Neural cell (in vitro differentiated cells): Measurements from ENCODE around the gene IMMP2L. TPM values are rescaled to one million over a fixed set of nuclear protein-coding genes. Genes with fewer than 3 reads are reported as not detected.

Experiments
- H2AFZ ChIP-seq: fragments of 200-600, 300-800 bp; sonication (generic), shearing (Covaris generic); 2 replicates; pipeline ENCODE4 v1.6.0; 2014; ENCODE audit warnings: low read depth, mild to moderate bottlenecking, antibody characterized with exemption, low read length, moderate library complexity
- H3F3A ChIP-seq: fragments of 200-600 bp; shearing (Covaris generic); 2 replicates; pipeline ENCODE4 v1.6.1; 2016; ENCODE audit warnings: mild to moderate bottlenecking, moderate library complexity, mixed read lengths, antibody characterized with exemption, low read length; ENCODE audit not compliant: insufficient read depth, poor library complexity, severe bottlenecking
- H3K27ac ChIP-seq: fragments of 200-600, 300-800 bp; sonication (generic), shearing (Covaris generic); 2 replicates; pipeline ENCODE4 v1.5.1; 2014; ENCODE audit warnings: mild to moderate bottlenecking, low read length, moderate library complexity
- H3K27me3 ChIP-seq: fragments of 300-800, 200-600 bp; sonication (generic), shearing (Covaris generic); 2 replicates; pipeline ENCODE4 v1.6.0; 2014; ENCODE audit warnings: mild to moderate bottlenecking, low read depth, low read length, moderate library complexity; ENCODE audit not compliant: insufficient read depth
- H3K36me3 ChIP-seq: fragments of 300-800, 200-600 bp; sonication (generic), shearing (Covaris generic); 2 replicates; pipeline ENCODE4 v1.5.1; 2014; ENCODE audit warnings: mild to moderate bottlenecking, antibody characterized with exemption, low read length, moderate library complexity; ENCODE audit not compliant: insufficient read depth
- H3K4me2 ChIP-seq: fragments of 300-800, 200-600 bp; sonication (generic), shearing (Covaris generic); 2 replicates; pipeline ENCODE4 v1.6.0; 2014; ENCODE audit warnings: mild to moderate bottlenecking, low read length
- H3K4me3 ChIP-seq: fragments of 300-800, 200-600 bp; sonication (generic), shearing (Covaris generic); 2 replicates; pipeline ENCODE4 v1.5.1; 2014; ENCODE audit warnings: mild to moderate bottlenecking, low read length, moderate library complexity
- H3K79me2 ChIP-seq: fragments of 200-600 bp; shearing (Covaris generic); replicated peaks from 2 replicates; pipeline ENCODE4 v1.6.0; 2014; ENCODE audit warnings: mild to moderate bottlenecking, low read length, moderate library complexity; ENCODE audit not compliant: insufficient read depth
- H3K9ac ChIP-seq: fragments of 300-800, 200-600 bp; sonication (generic), shearing (Covaris generic); 2 replicates; pipeline ENCODE4 v1.6.1; 2016; ENCODE audit warnings: mild to moderate bottlenecking, low read length, mixed read lengths
- H3K9me2 ChIP-seq: fragments of 200-600 bp; shearing (Covaris generic); 2 replicates; pipeline ENCODE4 v1.6.1; 2016; ENCODE audit warnings: mild to moderate bottlenecking, low read length, mixed read lengths; ENCODE audit not compliant: insufficient read depth
- H3K9me3 ChIP-seq: fragments of 200-600, 300-800 bp; sonication (generic), shearing (Covaris generic); 2 replicates; pipeline ENCODE4 v1.6.1; 2016; ENCODE audit warnings: mild to moderate bottlenecking, mixed run types, low read length, moderate library complexity, mixed read lengths
- H4K20me1 ChIP-seq: fragments of 200-600 bp; shearing (Covaris generic); 2 replicates; pipeline ENCODE4 v1.6.1; 2016; ENCODE audit warnings: mild to moderate bottlenecking, mixed run types; ENCODE audit not compliant: insufficient read depth
- CTCF ChIP-seq: fragments of 450-650 bp; IDR thresholded peaks from 2 replicates; pipeline ENCODE4 v1.5.1; 2014; ENCODE audit warnings: antibody characterized with exemption, mild to moderate bottlenecking, moderate library complexity; ENCODE audit not compliant: poor library complexity, severe bottlenecking
- EP300 ChIP-seq: fragments of 450-650 bp; conservative IDR thresholded peaks from 2 replicates; pipeline ENCODE4 v1.6.1; 2014; ENCODE audit warnings: antibody characterized with exemption, mild to moderate bottlenecking, moderate library complexity; ENCODE audit not compliant: poor library complexity, severe bottlenecking
- EZH2 ChIP-seq: fragments of 200-600, 300-800 bp; shearing (Covaris generic), sonication (generic); IDR thresholded peaks from 2 replicates; pipeline ENCODE4 v1.6.1; 2014; ENCODE audit warnings: antibody characterized with exemption, low read length, borderline replicate concordance, mild to moderate bottlenecking; ENCODE audit not compliant: insufficient read depth, poor library complexity, severe bottlenecking
- MXI1 ChIP-seq: fragments of 450-650 bp; conservative IDR thresholded peaks from 2 replicates; pipeline ENCODE4 v1.6.1; 2014; ENCODE audit warnings: antibody characterized with exemption, mild to moderate bottlenecking; ENCODE audit not compliant: poor library complexity, severe bottlenecking
- POLR2AphosphoS5 ChIP-seq: IDR thresholded peaks from 2 replicates; pipeline ENCODE4 v1.6.1; 2012
- RAD21 ChIP-seq: fragments of 450-650 bp; conservative IDR thresholded peaks from 2 replicates; pipeline ENCODE4 v1.6.1; 2014; ENCODE audit warnings: antibody characterized with exemption, mild to moderate bottlenecking, moderate library complexity
- REST ChIP-seq: IDR thresholded peaks from 2 replicates; pipeline ENCODE4 v1.6.1; 2012; ENCODE audit warnings: borderline replicate concordance
- SMC3 ChIP-seq: fragments of 450-650 bp; conservative IDR thresholded peaks from 2 replicates; pipeline ENCODE4 v1.6.1; 2014; ENCODE audit warnings: antibody characterized with exemption, mild to moderate bottlenecking, moderate library complexity; ENCODE audit not compliant: poor library complexity
- TAF1 ChIP-seq: IDR thresholded peaks from 2 replicates; pipeline ENCODE4 v1.6.1; 2012; ENCODE audit warnings: low read depth
- polyA plus RNA-seq: library from polyadenylated mRNA; depleted of rRNA; stranded (reverse); fragments of >200 nt; gene quantifications from 2 replicates; pipeline ENCODE4 v1.2.3, GENCODE V29; 2014

The IMMP2L gene
- polyA plus RNA-seq, 1 donor from 2014 or later: 9.7 TPM

- Histone ChIP-seq H2AFZ (no peak overlapping the region), H3K9ac (no peak overlapping the region), H3K4me2 (no peak overlapping the region), H3K27me3 (no peaks in the 10 kb centered on the region), H4K20me1 (no peaks in the 10 kb centered on the region), H3K79me2 (no peaks in the 10 kb centered on the region), H3K9me3 (no peaks in the 10 kb centered on the region), H3K9me2 (no peaks in the 10 kb centered on the region), H3K27ac (no peak overlapping the region), H3K36me3 (no peaks in the 10 kb centered on the region), H3K4me3 (no peak overlapping the region), H3F3A (no peaks in the 10 kb centered on the region)
- no peak for TF ChIP-seq CTCF
- TF ChIP-seq TAF1: no peak
These were observed 25.8 kb upstream of the IMMP2L start for GRCh38 chr7:111588065-111588433.

GRCh38 chr7:111587410-111588064, 25.2 kb upstream of the IMMP2L start:
- no peaks in the 10 kb centered on the region for H3K9me3 ChIP-seq
- H3K79me2 ChIP-seq: no peaks in the 10 kb centered on the region
- TF ChIP-seq MXI1 (no peak), TAF1 (no peak), POLR2AphosphoS5 (no peak), CTCF (no peak), EP300 (no peak), EZH2 (no peak), SMC3 (no peak), REST (no peak), RAD21 (no peak)
- no peak overlapping the region for H3K27ac ChIP-seq
- no peak overlapping the region for H3K4me2 ChIP-seq
- H3K27me3 ChIP-seq: no peaks in the 10 kb centered on the region
- no peaks in the 10 kb centered on the region for H3K36me3 ChIP-seq
- H2AFZ ChIP-seq: no peak overlapping the region
- H3F3A ChIP-seq: no peaks in the 10 kb centered on the region
- H3K9me2 ChIP-seq: no peaks in the 10 kb centered on the region
- H4K20me1 ChIP-seq: no peaks in the 10 kb centered on the region
- no peak overlapping the region for H3K4me3 ChIP-seq
- H3K9ac ChIP-seq: no peak overlapping the region
